PC-9 (cell line): Measurements from ENCODE around the gene ANGEL2. TPM values are rescaled to one million over a fixed set of nuclear protein-coding genes. Genes with fewer than 3 reads are reported as not detected.

Source experiments
- BruUV-seq: library from RNA; stranded (reverse); fragments of 400-500 nt; replicated peaks from 2 replicates; lab custom pipeline; 2021; lab: Mats Ljungman, UMichigan
- CTCF ChIA-PET: fragments of 300-600 bp; sonication (Branson Sonifier 250); formaldehyde crosslinking; loops from one replicate; lab custom pipeline; 2022; ENCODE audit warnings: antibody characterized with exemption; lab: Charles Lee
- POLR2A ChIA-PET: fragments of 300-600 bp; sonication (Branson Sonifier 250); formaldehyde crosslinking; loops from one replicate; lab custom pipeline; 2022; ENCODE audit warnings: antibody characterized with exemption; ENCODE audit not compliant: unreplicated experiment; lab: Charles Lee
- DNase-seq, 2 experiments: peaks; one replicate each; pipeline versions ENCODE4 v3.0.0 to v3.0.0-alpha.2; 2015 to 2022; ENCODE audit warnings: mixed read lengths in 1 of 2
- H2AFZ ChIP-seq: fragments of 200-600 bp; sonication (generic); 2 replicates; pipeline ENCODE4 v1.8.1; 2017; ENCODE audit warnings: antibody characterized with exemption
- H3F3A ChIP-seq: fragments of 200-600 bp; sonication (generic); 2 replicates; pipeline ENCODE4 v1.8.1; 2017; ENCODE audit warnings: antibody characterized with exemption, mild to moderate bottlenecking, low read depth; ENCODE audit not compliant: insufficient read depth
- H3K27ac ChIP-seq: fragments of 200-600 bp; sonication (generic); 2 replicates; pipeline ENCODE4 v1.6.1; 2016; ENCODE audit warnings: mixed run types
- H3K27me3 ChIP-seq: fragments of 200-600 bp; sonication (generic); 2 replicates; pipeline ENCODE4 v1.6.1; 2016; ENCODE audit warnings: low read depth, mixed run types; ENCODE audit not compliant: insufficient read depth
- H3K36me3 ChIP-seq: fragments of 200-600 bp; sonication (generic); 2 replicates; pipeline ENCODE4 v1.6.1; 2016; ENCODE audit warnings: low read depth, mixed run types
- H3K4me1 ChIP-seq: fragments of 200-600 bp; sonication (generic); replicated peaks from 2 replicates; pipeline ENCODE4 v1.6.1; 2016; ENCODE audit warnings: mixed run types; ENCODE audit not compliant: insufficient read depth
- H3K4me2 ChIP-seq: fragments of 200-600 bp; sonication (generic); 2 replicates; pipeline ENCODE4 v1.6.1; 2017; ENCODE audit warnings: mixed run types
- H3K4me3 ChIP-seq: fragments of 200-600 bp; sonication (generic); 2 replicates; pipeline ENCODE4 v1.6.1; 2016; ENCODE audit warnings: mixed run types
- H3K79me2 ChIP-seq: fragments of 200-600 bp; sonication (generic); 2 replicates; pipeline ENCODE4 v1.6.1; 2017; ENCODE audit warnings: low read depth, mixed run types
- H3K9me2 ChIP-seq: fragments of 200-600 bp; sonication (generic); 2 replicates; pipeline ENCODE4 v1.8.1; 2017; ENCODE audit warnings: mild to moderate bottlenecking; ENCODE audit not compliant: insufficient read depth
- H3K9me3 ChIP-seq: fragments of 200-600 bp; sonication (generic); 2 replicates; pipeline ENCODE4 v1.8.1; 2016; ENCODE audit warnings: low read depth; ENCODE audit not compliant: insufficient read depth
- H4K20me1 ChIP-seq: fragments of 200-600 bp; sonication (generic); 2 replicates; pipeline ENCODE4 v1.8.1; 2017; ENCODE audit not compliant: insufficient read depth
- CTCF ChIP-seq: fragments of 200-600 bp; sonication (generic); conservative IDR thresholded peaks from 2 replicates; pipeline ENCODE4 v1.6.1; 2017; ENCODE audit warnings: mixed run types, antibody characterized with exemption, mild to moderate bottlenecking, moderate library complexity
- EZH2 ChIP-seq: fragments of 200-600 bp; sonication (generic); IDR thresholded peaks from 2 replicates; pipeline ENCODE4 v1.8.0; 2017; ENCODE audit warnings: antibody characterized with exemption, low read depth
- intact Hi-C: fragments of 100-400 bp; cut with micrococcal nuclease; formaldehyde crosslinking; loops from one replicate; pipeline ENCODE4 v1.10.0; 2022; ENCODE audit not compliant: unreplicated experiment
- total RNA-seq: library from RNA; stranded (reverse); gene quantifications from 2 replicates; pipeline ENCODE4 v1.2.3, GENCODE V29; 2021

The ANGEL2 gene
- total RNA-seq, 1 experiment from 2014 or later: 42.6 TPM

GRCh38 chr1:213054142-213054541, 38.5 kb upstream of the ANGEL2 start:
- POLR2A ChIA-PET: no interaction called here
- intact Hi-C loops: no loop called here
- CTCF ChIA-PET: no interaction called here

GRCh38 chr1:213053455-213053854, 37.8 kb upstream of the ANGEL2 start:
- BruUV-seq: no TSS peak
- no peaks in the 10 kb centered on the region for H3K9me2 ChIP-seq
- no peaks in the 10 kb centered on the region for H3K9me3 ChIP-seq
- H3K4me2 ChIP-seq: no peak overlapping the region
- H3K4me1 ChIP-seq: peaks cover 16% of the 10 kb centered on the region
- H3K27me3 ChIP-seq: no peaks in the 10 kb centered on the region
- H3K27ac ChIP-seq: no peak overlapping the region
- peaks cover 62% of the 10 kb centered on the region for H3K79me2 ChIP-seq
- H2AFZ ChIP-seq: no peak overlapping the region
- no peaks in the 10 kb centered on the region for H3K36me3 ChIP-seq
- intact Hi-C loops: no loop called here
- ChIA-PET CTCF (no interaction called here), POLR2A (no interaction called here)
- H4K20me1 ChIP-seq: no peaks in the 10 kb centered on the region; the same call in 1 of the 2 replicates
- DNase-seq: no peak
- peaks cover 8% of the 10 kb centered on the region; the same call in 1 of the 2 replicates for H3F3A ChIP-seq
- no peak overlapping the region for H3K4me3 ChIP-seq
- TF ChIP-seq CTCF (no peak), EZH2 (no peak)

More at GRCh38 chr1:213054142-213054541, 38.5 kb upstream of the ANGEL2 start:
- Histone ChIP-seq H3K9me2 (no peaks in the 10 kb centered on the region), H3F3A (peaks cover 8% of the 10 kb centered on the region; the same call in 1 of the 2 replicates), H3K4me2 (no peak overlapping the region), H3K27me3 (no peaks in the 10 kb centered on the region), H4K20me1 (no peaks in the 10 kb centered on the region; the same call in 1 of the 2 replicates), H3K27ac (no peak overlapping the region), H3K9me3 (no peaks in the 10 kb centered on the region), H3K36me3 (no peaks in the 10 kb centered on the region), H3K4me3 (no peak overlapping the region), H3K4me1 (peaks cover 16% of the 10 kb centered on the region), H2AFZ (no peak overlapping the region), H3K79me2 (peaks cover 66% of the 10 kb centered on the region)
- no peak for TF ChIP-seq CTCF
- TF ChIP-seq EZH2: no peak
- no TSS peak for BruUV-seq
- DNase-seq: no peak

- H3K9me3 ChIP-seq: no peaks in the 10 kb centered on the region
- peaks cover 16% of the 10 kb centered on the region for H3K4me1 ChIP-seq
- peak overlapping the region; percentile 99 for H2AFZ ChIP-seq
- H3K9me2 ChIP-seq: no peaks in the 10 kb centered on the region
- no peak for DNase-seq
- no peaks in the 10 kb centered on the region for H3K27me3 ChIP-seq
- TSS peak; percentile 59 for BruUV-seq
- H3K27ac ChIP-seq: peak overlapping the region; percentile 41; the same call in 1 of the 2 replicates
- ChIA-PET POLR2A (no interaction called here), CTCF (no interaction called here)
- no peaks in the 10 kb centered on the region; the same call in 1 of the 2 replicates for H4K20me1 ChIP-seq
- peaks cover 8% of the 10 kb centered on the region; the same call in 1 of the 2 replicates for H3F3A ChIP-seq
- TF ChIP-seq CTCF: no peak
- no peak for TF ChIP-seq EZH2
- H3K79me2 ChIP-seq: peaks cover 56% of the 10 kb centered on the region
- intact Hi-C loops: loop anchor here (1.0 kb wide), 1 partner anchor 37 kb away; the partner anchor contains the start of gene ANGEL2
- H3K36me3 ChIP-seq: no peaks in the 10 kb centered on the region
- H3K4me3 ChIP-seq: peak overlapping the region; percentile 92
- H3K4me2 ChIP-seq: peak overlapping the region; percentile 95
Observed at GRCh38 chr1:213051881-213052202, 36.2 kb upstream of the ANGEL2 start.
